Stomach (tissue), 4 donors: ENCODE results near the gene VPS45.

Experiments used
- EP300 ChIP-seq: sonication (generic); formaldehyde crosslinking; IDR thresholded peaks from one replicate; pipeline ENCODE4 v1.6.1; 2017; ENCODE audit warnings: antibody characterized with exemption
- POLR2AphosphoS5 ChIP-seq, 3 donors: sonication (generic); formaldehyde crosslinking; IDR thresholded peaks; one replicate each; pipeline ENCODE4 v1.6.1; 2016; ENCODE audit warnings: antibody characterized with exemption in 3 of 3
- TF ChIP-seq, protein P1 (sequence below), 7 experiments: fragments of 450-650 bp in 4 of 7; fragments of 200-600 bp in 3 of 7; sonication (generic) in 3 of 7; IDR thresholded peaks; one replicate each; pipeline ENCODE4 v1.5.1; 2016 to 2019; ENCODE audit warnings: antibody characterized with exemption in 7 of 7, control low read depth in 2 of 7, mild to moderate bottlenecking in 1 of 7

GRCh38 chr1:150161747-150162581 lies 94.4 kb downstream of the VPS45 start:
- TF ChIP-seq, protein P1, sequence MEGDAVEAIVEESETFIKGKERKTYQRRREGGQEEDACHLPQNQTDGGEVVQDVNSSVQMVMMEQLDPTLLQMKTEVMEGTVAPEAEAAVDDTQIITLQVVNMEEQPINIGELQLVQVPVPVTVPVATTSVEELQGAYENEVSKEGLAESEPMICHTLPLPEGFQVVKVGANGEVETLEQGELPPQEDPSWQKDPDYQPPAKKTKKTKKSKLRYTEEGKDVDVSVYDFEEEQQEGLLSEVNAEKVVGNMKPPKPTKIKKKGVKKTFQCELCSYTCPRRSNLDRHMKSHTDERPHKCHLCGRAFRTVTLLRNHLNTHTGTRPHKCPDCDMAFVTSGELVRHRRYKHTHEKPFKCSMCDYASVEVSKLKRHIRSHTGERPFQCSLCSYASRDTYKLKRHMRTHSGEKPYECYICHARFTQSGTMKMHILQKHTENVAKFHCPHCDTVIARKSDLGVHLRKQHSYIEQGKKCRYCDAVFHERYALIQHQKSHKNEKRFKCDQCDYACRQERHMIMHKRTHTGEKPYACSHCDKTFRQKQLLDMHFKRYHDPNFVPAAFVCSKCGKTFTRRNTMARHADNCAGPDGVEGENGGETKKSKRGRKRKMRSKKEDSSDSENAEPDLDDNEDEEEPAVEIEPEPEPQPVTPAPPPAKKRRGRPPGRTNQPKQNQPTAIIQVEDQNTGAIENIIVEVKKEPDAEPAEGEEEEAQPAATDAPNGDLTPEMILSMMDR (IDR thresholded peaks at IDR 0.05), result no peak
- no peak for TF ChIP-seq POLR2AphosphoS5 (IDR thresholded peaks at IDR 0.05)
- TF ChIP-seq EP300, result no peak
